ENCODE results near the gene MCM3AP.
"Not testable (repeated sequence)": the region's sequence is repeated elsewhere in the genome, so short reads cannot be mapped to it uniquely, and the experiment has no call there.

DNA sequence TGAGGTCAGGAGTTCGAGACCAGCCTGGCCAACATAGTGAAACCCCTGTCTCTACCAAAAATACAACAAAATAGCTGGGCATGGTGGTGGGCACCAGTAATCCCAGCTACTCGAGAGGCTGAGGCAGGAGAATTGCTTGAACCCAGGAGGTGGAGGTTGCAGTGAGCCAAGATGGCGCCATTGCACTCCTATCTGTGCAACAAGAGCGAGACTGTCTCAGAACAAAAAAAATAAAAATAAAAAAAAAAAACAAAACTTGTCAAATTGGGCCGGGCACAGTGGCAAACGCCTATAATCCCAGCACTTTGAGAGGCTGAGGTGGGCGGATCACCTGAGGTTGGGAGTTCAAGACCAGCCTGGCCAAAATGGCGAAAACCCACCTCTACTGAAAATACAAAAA lies 24.8 kb upstream of the MCM3AP start:
- TF ChIP-seq RBBP5 (IDR thresholded peaks at IDR 0.05; ENCODE audit: borderline replicate concordance, insufficient read depth, low read length, poor library complexity, severe bottlenecking); SMAD4 (CRISPR knock-in tag; conservative IDR thresholded peaks at IDR 0.05); CREB1 (IDR thresholded peaks at IDR 0.05); CREB1 (CRISPR knock-in tag; IDR thresholded peaks at IDR 0.05); HDAC2 (IDR thresholded peaks at IDR 0.05); HDAC6 (IDR thresholded peaks at IDR 0.05; ENCODE audit: low read depth, low read length); PCBP2 (IDR thresholded peaks at IDR 0.05; ENCODE audit: low read depth, low read length, poor library complexity, severe bottlenecking): not testable (repeated sequence)
- TF ChIP-seq, protein P1, sequence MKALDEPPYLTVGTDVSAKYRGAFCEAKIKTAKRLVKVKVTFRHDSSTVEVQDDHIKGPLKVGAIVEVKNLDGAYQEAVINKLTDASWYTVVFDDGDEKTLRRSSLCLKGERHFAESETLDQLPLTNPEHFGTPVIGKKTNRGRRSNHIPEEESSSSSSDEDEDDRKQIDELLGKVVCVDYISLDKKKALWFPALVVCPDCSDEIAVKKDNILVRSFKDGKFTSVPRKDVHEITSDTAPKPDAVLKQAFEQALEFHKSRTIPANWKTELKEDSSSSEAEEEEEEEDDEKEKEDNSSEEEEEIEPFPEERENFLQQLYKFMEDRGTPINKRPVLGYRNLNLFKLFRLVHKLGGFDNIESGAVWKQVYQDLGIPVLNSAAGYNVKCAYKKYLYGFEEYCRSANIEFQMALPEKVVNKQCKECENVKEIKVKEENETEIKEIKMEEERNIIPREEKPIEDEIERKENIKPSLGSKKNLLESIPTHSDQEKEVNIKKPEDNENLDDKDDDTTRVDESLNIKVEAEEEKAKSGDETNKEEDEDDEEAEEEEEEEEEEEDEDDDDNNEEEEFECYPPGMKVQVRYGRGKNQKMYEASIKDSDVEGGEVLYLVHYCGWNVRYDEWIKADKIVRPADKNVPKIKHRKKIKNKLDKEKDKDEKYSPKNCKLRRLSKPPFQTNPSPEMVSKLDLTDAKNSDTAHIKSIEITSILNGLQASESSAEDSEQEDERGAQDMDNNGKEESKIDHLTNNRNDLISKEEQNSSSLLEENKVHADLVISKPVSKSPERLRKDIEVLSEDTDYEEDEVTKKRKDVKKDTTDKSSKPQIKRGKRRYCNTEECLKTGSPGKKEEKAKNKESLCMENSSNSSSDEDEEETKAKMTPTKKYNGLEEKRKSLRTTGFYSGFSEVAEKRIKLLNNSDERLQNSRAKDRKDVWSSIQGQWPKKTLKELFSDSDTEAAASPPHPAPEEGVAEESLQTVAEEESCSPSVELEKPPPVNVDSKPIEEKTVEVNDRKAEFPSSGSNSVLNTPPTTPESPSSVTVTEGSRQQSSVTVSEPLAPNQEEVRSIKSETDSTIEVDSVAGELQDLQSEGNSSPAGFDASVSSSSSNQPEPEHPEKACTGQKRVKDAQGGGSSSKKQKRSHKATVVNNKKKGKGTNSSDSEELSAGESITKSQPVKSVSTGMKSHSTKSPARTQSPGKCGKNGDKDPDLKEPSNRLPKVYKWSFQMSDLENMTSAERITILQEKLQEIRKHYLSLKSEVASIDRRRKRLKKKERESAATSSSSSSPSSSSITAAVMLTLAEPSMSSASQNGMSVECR (CRISPR knock-in tag; IDR thresholded peaks at IDR 0.05): not testable (repeated sequence)
- TF ChIP-seq, protein P2, sequence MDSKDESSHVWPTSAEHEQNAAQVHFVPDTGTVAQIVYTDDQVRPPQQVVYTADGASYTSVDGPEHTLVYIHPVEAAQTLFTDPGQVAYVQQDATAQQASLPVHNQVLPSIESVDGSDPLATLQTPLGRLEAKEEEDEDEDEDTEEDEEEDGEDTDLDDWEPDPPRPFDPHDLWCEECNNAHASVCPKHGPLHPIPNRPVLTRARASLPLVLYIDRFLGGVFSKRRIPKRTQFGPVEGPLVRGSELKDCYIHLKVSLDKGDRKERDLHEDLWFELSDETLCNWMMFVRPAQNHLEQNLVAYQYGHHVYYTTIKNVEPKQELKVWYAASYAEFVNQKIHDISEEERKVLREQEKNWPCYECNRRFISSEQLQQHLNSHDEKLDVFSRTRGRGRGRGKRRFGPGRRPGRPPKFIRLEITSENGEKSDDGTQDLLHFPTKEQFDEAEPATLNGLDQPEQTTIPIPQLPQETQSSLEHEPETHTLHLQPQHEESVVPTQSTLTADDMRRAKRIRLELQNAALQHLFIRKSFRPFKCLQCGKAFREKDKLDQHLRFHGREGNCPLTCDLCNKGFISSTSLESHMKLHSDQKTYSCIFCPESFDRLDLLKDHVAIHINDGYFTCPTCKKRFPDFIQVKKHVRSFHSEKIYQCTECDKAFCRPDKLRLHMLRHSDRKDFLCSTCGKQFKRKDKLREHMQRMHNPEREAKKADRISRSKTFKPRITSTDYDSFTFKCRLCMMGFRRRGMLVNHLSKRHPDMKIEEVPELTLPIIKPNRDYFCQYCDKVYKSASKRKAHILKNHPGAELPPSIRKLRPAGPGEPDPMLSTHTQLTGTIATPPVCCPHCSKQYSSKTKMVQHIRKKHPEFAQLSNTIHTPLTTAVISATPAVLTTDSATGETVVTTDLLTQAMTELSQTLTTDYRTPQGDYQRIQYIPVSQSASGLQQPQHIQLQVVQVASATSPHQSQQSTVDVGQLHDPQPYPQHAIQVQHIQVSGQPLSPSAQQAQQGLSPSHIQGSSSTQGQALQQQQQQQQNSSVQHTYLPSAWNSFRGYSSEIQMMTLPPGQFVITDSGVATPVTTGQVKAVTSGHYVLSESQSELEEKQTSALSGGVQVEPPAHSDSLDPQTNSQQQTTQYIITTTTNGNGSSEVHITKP (IDR thresholded peaks at IDR 0.05; ENCODE audit: partially characterized antibody): not testable (repeated sequence)
- TF ChIP-seq, protein P3, sequence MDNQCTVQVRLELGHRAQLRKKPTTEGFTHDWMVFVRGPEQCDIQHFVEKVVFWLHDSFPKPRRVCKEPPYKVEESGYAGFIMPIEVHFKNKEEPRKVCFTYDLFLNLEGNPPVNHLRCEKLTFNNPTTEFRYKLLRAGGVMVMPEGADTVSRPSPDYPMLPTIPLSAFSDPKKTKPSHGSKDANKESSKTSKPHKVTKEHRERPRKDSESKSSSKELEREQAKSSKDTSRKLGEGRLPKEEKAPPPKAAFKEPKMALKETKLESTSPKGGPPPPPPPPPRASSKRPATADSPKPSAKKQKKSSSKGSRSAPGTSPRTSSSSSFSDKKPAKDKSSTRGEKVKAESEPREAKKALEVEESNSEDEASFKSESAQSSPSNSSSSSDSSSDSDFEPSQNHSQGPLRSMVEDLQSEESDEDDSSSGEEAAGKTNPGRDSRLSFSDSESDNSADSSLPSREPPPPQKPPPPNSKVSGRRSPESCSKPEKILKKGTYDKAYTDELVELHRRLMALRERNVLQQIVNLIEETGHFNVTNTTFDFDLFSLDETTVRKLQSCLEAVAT (IDR thresholded peaks at IDR 0.05): not testable (repeated sequence)
- TF ChIP-seq, protein P4, sequence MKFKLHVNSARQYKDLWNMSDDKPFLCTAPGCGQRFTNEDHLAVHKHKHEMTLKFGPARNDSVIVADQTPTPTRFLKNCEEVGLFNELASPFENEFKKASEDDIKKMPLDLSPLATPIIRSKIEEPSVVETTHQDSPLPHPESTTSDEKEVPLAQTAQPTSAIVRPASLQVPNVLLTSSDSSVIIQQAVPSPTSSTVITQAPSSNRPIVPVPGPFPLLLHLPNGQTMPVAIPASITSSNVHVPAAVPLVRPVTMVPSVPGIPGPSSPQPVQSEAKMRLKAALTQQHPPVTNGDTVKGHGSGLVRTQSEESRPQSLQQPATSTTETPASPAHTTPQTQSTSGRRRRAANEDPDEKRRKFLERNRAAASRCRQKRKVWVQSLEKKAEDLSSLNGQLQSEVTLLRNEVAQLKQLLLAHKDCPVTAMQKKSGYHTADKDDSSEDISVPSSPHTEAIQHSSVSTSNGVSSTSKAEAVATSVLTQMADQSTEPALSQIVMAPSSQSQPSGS (CRISPR knock-in tag; IDR thresholded peaks at IDR 0.05): not testable (repeated sequence)

Measured in K562 (cell line).